GM23338 (cell line): ENCODE results near the gene KLLN. TPM values are rescaled to one million over a fixed set of nuclear protein-coding genes. Genes with fewer than 3 reads are reported as not detected.
A peak's percentile ranks its signal among the peaks of the same experiment; 100 is the strongest.
"Not testable (repeated sequence)": the region's sequence is repeated elsewhere in the genome, so short reads cannot be mapped to it uniquely, and the experiment has no call there.

ENCODE experiments used
- ATAC-seq: fragments of 200-7000 bp; cut with Tn5 transposase; 3 replicates; pipeline ENCODE4 v1.9.1; 2020
- DNase-seq: peaks from one replicate; pipeline ENCODE4 v3.0.0-alpha.2; 2015; ENCODE audit warnings: low spot score
- H2AFZ ChIP-seq: fragments of 200-600 bp; sonication (generic); 2 replicates; pipeline ENCODE4 v1.8.0; 2016; ENCODE audit warnings: antibody characterized with exemption, mild to moderate bottlenecking, moderate library complexity
- H3F3A ChIP-seq: fragments of 200-600 bp; sonication (generic); replicated peaks from 2 replicates; pipeline ENCODE4 v1.8.0; 2017; ENCODE audit warnings: antibody characterized with exemption, mixed run types, low read depth
- H3K27ac ChIP-seq: fragments of 200-600 bp; sonication (generic); 2 replicates; pipeline ENCODE4 v1.6.1; 2016; ENCODE audit warnings: low read depth
- H3K27me3 ChIP-seq: fragments of 200-600 bp; sonication (generic); 2 replicates; pipeline ENCODE4 v1.8.0; 2016; ENCODE audit warnings: mild to moderate bottlenecking, mixed run types, moderate library complexity; ENCODE audit not compliant: insufficient read depth
- H3K36me3 ChIP-seq: fragments of 200-600 bp; sonication (generic); 2 replicates; pipeline ENCODE4 v1.8.0; 2016; ENCODE audit warnings: mild to moderate bottlenecking; ENCODE audit not compliant: insufficient read depth
- H3K4me1 ChIP-seq: fragments of 200-600 bp; sonication (generic); 2 replicates; pipeline ENCODE4 v1.8.0; 2016; ENCODE audit warnings: mild to moderate bottlenecking, moderate library complexity; ENCODE audit not compliant: insufficient read depth
- H3K4me2 ChIP-seq: fragments of 200-600 bp; sonication (generic); 2 replicates; pipeline ENCODE4 v1.7.1; 2017; ENCODE audit warnings: mixed run types
- H3K4me3 ChIP-seq: fragments of 200-600 bp; sonication (generic); 2 replicates; pipeline ENCODE4 v1.6.1; 2016; ENCODE audit warnings: mixed run types
- H3K79me2 ChIP-seq: fragments of 200-600 bp; sonication (generic); replicated peaks from 2 replicates; pipeline ENCODE4 v1.8.0; 2017; ENCODE audit warnings: mild to moderate bottlenecking; ENCODE audit not compliant: insufficient read depth
- H3K9me2 ChIP-seq: fragments of 200-600 bp; sonication (generic); 2 replicates; pipeline ENCODE4 v1.8.0; 2017; ENCODE audit not compliant: insufficient read depth
- H4K20me1 ChIP-seq: fragments of 200-600 bp; sonication (generic); replicated peaks from 2 replicates; pipeline ENCODE4 v1.8.0; 2017; ENCODE audit warnings: mild to moderate bottlenecking; ENCODE audit not compliant: insufficient read depth
- H3K27ac Mint-ChIP-seq: 2 replicates; pipeline ENCODE4 v1.8.0; 2020; ENCODE audit warnings: inconsistent platforms, mild to moderate bottlenecking, moderate library complexity, mixed read lengths
- H3K27me3 Mint-ChIP-seq: 3 replicates; pipeline ENCODE4 v1.8.0; 2022; ENCODE audit warnings: low read depth, mild to moderate bottlenecking, moderate library complexity, mixed read lengths, inconsistent platforms; ENCODE audit not compliant: insufficient read depth, poor library complexity
- H3K36me3 Mint-ChIP-seq: 3 replicates; pipeline ENCODE4 v1.8.0; 2021; ENCODE audit warnings: low read depth, mild to moderate bottlenecking, inconsistent platforms, moderate library complexity, mixed read lengths
- H3K4me1 Mint-ChIP-seq: 3 replicates; pipeline ENCODE4 v1.8.0; 2020; ENCODE audit warnings: mild to moderate bottlenecking, inconsistent platforms, mixed read lengths
- H3K4me3 Mint-ChIP-seq: 3 replicates; pipeline ENCODE4 v1.8.0; 2021; ENCODE audit warnings: moderate library complexity, mild to moderate bottlenecking, inconsistent platforms, mixed read lengths
- H3K9me3 Mint-ChIP-seq: 3 replicates; pipeline ENCODE4 v1.8.0; 2020; ENCODE audit warnings: moderate library complexity, mild to moderate bottlenecking, inconsistent platforms, mixed read lengths
- CREB1 ChIP-seq: fragments of 250-450 bp; sonication (Bioruptor Pico); IDR thresholded peaks from 2 replicates; pipeline ENCODE4 v1.5.0; 2020; ENCODE audit warnings: low read depth, mild to moderate bottlenecking, moderate library complexity
- EZH2 ChIP-seq: fragments of 200-600 bp; sonication (generic); IDR thresholded peaks from one replicate; pipeline ENCODE4 v1.8.0; 2017; ENCODE audit warnings: antibody characterized with exemption, mild to moderate bottlenecking, low read depth; ENCODE audit not compliant: unreplicated experiment
- NANOG ChIP-seq: IDR thresholded peaks from 2 replicates; pipeline ENCODE4 v1.6.1; 2016; ENCODE audit warnings: antibody characterized with exemption, borderline replicate concordance
- POLR2AphosphoS5 ChIP-seq: IDR thresholded peaks from 2 replicates; pipeline ENCODE4 v1.6.1; 2016; ENCODE audit warnings: antibody characterized with exemption, low read depth
- ZNF331 ChIP-seq: fragments of 250-450 bp; sonication (Bioruptor Pico); IDR thresholded peaks from 2 replicates; pipeline ENCODE4 v1.5.0; 2020; ENCODE audit warnings: low read depth, mild to moderate bottlenecking, moderate library complexity
- polyA plus RNA-seq: library from polyadenylated mRNA; unstranded; fragments of >200 nt; fragmentation: Nextera tagmentation; extraction: Ambion mirVana; gene quantifications from 2 replicates; pipeline ENCODE4 v1.2.1, GENCODE V29; 2016
- total RNA-seq: library from RNA; depleted of rRNA; stranded (reverse); fragments of >200 nt; shearing (Covaris generic); gene quantifications from 2 replicates; pipeline ENCODE4 v1.2.3, GENCODE V29; 2014
- TF ChIP-seq, protein P1 (sequence below): IDR thresholded peaks from 2 replicates; pipeline ENCODE4 v1.6.1; 2016; ENCODE audit warnings: antibody characterized with exemption
- TF ChIP-seq, protein P2 (sequence below), 2 experiments: fragments of 200-600 bp in 1 of 2; sonication (generic) in 1 of 2; conservative IDR thresholded peaks; 2 replicates each; pipeline versions ENCODE4 v1.5.1 to v1.6.1; 2016 to 2017; ENCODE audit warnings: antibody characterized with exemption in 2 of 2, low read depth in 2 of 2, mild to moderate bottlenecking in 2 of 2, moderate library complexity in 1 of 2
- TF ChIP-seq, protein P3 (sequence below): fragments of 250-450 bp; sonication (Bioruptor Pico); IDR thresholded peaks from 2 replicates; pipeline ENCODE4 v1.5.0; 2020; ENCODE audit warnings: mild to moderate bottlenecking, moderate library complexity
- TF ChIP-seq, protein P4 (sequence below): IDR thresholded peaks from one replicate; pipeline ENCODE4 v1.6.1; 2018; ENCODE audit warnings: antibody characterized with exemption; ENCODE audit not compliant: unreplicated experiment

Gene KLLN
- total and polyA plus RNA-seq, 2 experiments from 2014 or later = 0.24 to 0.29 TPM

DNA sequence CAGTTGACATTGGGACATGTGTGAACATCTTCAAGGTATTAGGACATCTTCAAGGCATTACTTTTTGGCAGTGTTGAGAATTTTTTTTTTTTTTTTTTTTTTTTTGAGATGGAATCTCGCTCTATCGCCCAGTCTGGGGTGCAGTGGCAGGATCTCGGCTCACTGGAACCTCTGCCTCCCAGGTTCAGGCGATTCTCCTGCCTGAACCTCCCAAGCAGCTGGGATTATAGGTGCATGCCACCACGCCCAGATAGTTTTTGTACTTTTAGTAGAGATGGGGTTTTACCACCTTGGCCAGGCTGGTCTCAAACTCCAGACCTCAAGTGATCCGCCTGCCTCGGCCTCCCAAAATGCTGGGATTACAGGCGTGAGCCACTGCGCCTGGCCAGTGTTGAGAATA lies 5.8 kb upstream of the KLLN start:
- ATAC-seq, DNase-seq, H3K27me3 Mint-ChIP-seq, H3K4me2 ChIP-seq, H3K9me2 ChIP-seq, H3K27ac Mint-ChIP-seq, H3K27ac ChIP-seq, H3K36me3 ChIP-seq, H3K27me3 ChIP-seq, H3K9me3 Mint-ChIP-seq, H3K4me3 ChIP-seq, H3F3A ChIP-seq, H2AFZ ChIP-seq: not testable (repeated sequence)
- peaks cover 16% of the 10 kb centered on the region; the same call in 2 of the 3 replicates for H3K36me3 Mint-ChIP-seq
- peak overlapping the region; percentile 60; the same call in 1 of the 3 replicates for H3K4me3 Mint-ChIP-seq
- peaks cover 28% of the 10 kb centered on the region for H3K4me1 Mint-ChIP-seq
- H4K20me1 ChIP-seq = peaks cover 30% of the 10 kb centered on the region
- peaks cover 100% of the 10 kb centered on the region for H3K79me2 ChIP-seq
- peaks cover 32% of the 10 kb centered on the region for H3K4me1 ChIP-seq

DNA sequence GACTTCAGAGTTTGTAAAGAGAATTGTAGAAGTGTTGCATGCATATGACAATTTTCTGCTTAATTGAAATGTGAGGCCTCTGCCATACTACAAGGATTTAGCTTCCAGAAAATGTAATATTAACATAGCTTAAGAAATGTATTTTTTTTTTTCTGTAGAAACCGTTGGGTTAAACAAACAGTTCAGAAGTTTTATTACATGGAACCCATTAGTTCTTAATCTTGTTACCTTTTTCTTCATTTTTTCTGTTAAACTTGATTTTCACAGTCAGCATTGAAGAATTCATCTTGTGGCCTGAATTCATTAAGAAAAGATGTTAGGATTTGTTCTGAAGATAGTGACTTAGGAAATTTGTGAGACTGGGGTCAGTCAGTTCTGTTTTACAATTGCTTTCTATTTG lies 4.9 kb upstream of the KLLN start:
- Histone ChIP-seq H3F3A (no peaks in the 10 kb centered on the region), H3K79me2 (peaks cover 92% of the 10 kb centered on the region), H3K27me3 (no peaks in the 10 kb centered on the region), H3K4me1 (peaks cover 24% of the 10 kb centered on the region), H3K4me3 (peak overlapping the region; percentile 87), H4K20me1 (peaks cover 30% of the 10 kb centered on the region), H2AFZ (no peak overlapping the region), H3K4me2 (peak overlapping the region; percentile 84), H3K36me3 (no peaks in the 10 kb centered on the region), H3K9me2 (no peaks in the 10 kb centered on the region), H3K27ac (no peak overlapping the region)
- DNase-seq (no peak), ATAC-seq (no peak)
- Mint-ChIP-seq H3K27ac (0 out of 2 replicates have a peak overlapping the region, but pooled peaks have one; percentile 18), H3K4me1 (peaks cover 23% of the 10 kb centered on the region), H3K9me3 (no peaks in the 10 kb centered on the region; the same call in 1 of the 3 replicates), H3K4me3 (peak overlapping the region; percentile 60), H3K27me3 (no peaks in the 10 kb centered on the region), H3K36me3 (peaks cover 16% of the 10 kb centered on the region; the same call in 2 of the 3 replicates)
- TF ChIP-seq NANOG (no peak), POLR2AphosphoS5 (no peak), EZH2 (no peak), ZNF331 (CRISPR knock-in tag) (no peak), CREB1 (CRISPR knock-in tag) (no peak)
- TF ChIP-seq, protein P1, sequence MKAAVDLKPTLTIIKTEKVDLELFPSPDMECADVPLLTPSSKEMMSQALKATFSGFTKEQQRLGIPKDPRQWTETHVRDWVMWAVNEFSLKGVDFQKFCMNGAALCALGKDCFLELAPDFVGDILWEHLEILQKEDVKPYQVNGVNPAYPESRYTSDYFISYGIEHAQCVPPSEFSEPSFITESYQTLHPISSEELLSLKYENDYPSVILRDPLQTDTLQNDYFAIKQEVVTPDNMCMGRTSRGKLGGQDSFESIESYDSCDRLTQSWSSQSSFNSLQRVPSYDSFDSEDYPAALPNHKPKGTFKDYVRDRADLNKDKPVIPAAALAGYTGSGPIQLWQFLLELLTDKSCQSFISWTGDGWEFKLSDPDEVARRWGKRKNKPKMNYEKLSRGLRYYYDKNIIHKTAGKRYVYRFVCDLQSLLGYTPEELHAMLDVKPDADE = no peak
- TF ChIP-seq, protein P2, sequence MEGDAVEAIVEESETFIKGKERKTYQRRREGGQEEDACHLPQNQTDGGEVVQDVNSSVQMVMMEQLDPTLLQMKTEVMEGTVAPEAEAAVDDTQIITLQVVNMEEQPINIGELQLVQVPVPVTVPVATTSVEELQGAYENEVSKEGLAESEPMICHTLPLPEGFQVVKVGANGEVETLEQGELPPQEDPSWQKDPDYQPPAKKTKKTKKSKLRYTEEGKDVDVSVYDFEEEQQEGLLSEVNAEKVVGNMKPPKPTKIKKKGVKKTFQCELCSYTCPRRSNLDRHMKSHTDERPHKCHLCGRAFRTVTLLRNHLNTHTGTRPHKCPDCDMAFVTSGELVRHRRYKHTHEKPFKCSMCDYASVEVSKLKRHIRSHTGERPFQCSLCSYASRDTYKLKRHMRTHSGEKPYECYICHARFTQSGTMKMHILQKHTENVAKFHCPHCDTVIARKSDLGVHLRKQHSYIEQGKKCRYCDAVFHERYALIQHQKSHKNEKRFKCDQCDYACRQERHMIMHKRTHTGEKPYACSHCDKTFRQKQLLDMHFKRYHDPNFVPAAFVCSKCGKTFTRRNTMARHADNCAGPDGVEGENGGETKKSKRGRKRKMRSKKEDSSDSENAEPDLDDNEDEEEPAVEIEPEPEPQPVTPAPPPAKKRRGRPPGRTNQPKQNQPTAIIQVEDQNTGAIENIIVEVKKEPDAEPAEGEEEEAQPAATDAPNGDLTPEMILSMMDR (conservative IDR thresholded peaks at IDR 0.05; ENCODE audit: low read depth in 2 of 2) = no peak
- TF ChIP-seq, protein P3, sequence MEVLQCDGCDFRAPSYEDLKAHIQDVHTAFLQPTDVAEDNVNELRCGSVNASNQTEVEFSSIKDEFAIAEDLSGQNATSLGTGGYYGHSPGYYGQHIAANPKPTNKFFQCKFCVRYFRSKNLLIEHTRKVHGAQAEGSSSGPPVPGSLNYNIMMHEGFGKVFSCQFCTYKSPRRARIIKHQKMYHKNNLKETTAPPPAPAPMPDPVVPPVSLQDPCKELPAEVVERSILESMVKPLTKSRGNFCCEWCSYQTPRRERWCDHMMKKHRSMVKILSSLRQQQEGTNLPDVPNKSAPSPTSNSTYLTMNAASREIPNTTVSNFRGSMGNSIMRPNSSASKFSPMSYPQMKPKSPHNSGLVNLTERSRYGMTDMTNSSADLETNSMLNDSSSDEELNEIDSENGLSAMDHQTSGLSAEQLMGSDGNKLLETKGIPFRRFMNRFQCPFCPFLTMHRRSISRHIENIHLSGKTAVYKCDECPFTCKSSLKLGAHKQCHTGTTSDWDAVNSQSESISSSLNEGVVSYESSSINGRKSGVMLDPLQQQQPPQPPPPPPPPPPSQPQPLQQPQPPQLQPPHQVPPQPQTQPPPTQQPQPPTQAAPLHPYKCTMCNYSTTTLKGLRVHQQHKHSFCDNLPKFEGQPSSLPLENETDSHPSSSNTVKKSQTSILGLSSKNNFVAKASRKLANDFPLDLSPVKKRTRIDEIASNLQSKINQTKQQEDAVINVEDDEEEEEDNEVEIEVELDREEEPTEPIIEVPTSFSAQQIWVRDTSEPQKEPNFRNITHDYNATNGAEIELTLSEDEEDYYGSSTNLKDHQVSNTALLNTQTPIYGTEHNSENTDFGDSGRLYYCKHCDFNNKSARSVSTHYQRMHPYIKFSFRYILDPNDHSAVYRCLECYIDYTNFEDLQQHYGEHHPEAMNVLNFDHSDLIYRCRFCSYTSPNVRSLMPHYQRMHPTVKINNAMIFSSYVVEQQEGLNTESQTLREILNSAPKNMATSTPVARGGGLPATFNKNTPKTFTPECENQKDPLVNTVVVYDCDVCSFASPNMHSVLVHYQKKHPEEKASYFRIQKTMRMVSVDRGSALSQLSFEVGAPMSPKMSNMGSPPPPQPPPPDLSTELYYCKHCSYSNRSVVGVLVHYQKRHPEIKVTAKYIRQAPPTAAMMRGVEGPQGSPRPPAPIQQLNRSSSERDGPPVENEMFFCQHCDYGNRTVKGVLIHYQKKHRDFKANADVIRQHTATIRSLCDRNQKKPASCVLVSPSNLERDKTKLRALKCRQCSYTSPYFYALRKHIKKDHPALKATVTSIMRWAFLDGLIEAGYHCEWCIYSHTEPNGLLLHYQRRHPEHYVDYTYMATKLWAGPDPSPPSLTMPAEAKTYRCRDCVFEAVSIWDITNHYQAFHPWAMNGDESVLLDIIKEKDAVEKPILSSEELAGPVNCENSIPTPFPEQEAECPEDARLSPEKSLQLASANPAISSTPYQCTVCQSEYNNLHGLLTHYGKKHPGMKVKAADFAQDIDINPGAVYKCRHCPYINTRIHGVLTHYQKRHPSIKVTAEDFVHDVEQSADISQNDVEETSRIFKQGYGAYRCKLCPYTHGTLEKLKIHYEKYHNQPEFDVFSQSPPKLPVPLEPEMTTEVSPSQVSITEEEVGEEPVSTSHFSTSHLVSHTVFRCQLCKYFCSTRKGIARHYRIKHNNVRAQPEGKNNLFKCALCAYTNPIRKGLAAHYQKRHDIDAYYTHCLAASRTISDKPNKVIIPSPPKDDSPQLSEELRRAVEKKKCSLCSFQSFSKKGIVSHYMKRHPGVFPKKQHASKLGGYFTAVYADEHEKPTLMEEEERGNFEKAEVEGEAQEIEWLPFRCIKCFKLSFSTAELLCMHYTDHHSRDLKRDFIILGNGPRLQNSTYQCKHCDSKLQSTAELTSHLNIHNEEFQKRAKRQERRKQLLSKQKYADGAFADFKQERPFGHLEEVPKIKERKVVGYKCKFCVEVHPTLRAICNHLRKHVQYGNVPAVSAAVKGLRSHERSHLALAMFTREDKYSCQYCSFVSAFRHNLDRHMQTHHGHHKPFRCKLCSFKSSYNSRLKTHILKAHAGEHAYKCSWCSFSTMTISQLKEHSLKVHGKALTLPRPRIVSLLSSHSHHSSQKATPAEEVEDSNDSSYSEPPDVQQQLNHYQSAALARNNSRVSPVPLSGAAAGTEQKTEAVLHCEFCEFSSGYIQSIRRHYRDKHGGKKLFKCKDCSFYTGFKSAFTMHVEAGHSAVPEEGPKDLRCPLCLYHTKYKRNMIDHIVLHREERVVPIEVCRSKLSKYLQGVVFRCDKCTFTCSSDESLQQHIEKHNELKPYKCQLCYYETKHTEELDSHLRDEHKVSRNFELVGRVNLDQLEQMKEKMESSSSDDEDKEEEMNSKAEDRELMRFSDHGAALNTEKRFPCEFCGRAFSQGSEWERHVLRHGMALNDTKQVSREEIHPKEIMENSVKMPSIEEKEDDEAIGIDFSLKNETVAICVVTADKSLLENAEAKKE (CRISPR knock-in tag) = no peak
- TF ChIP-seq, protein P4, sequence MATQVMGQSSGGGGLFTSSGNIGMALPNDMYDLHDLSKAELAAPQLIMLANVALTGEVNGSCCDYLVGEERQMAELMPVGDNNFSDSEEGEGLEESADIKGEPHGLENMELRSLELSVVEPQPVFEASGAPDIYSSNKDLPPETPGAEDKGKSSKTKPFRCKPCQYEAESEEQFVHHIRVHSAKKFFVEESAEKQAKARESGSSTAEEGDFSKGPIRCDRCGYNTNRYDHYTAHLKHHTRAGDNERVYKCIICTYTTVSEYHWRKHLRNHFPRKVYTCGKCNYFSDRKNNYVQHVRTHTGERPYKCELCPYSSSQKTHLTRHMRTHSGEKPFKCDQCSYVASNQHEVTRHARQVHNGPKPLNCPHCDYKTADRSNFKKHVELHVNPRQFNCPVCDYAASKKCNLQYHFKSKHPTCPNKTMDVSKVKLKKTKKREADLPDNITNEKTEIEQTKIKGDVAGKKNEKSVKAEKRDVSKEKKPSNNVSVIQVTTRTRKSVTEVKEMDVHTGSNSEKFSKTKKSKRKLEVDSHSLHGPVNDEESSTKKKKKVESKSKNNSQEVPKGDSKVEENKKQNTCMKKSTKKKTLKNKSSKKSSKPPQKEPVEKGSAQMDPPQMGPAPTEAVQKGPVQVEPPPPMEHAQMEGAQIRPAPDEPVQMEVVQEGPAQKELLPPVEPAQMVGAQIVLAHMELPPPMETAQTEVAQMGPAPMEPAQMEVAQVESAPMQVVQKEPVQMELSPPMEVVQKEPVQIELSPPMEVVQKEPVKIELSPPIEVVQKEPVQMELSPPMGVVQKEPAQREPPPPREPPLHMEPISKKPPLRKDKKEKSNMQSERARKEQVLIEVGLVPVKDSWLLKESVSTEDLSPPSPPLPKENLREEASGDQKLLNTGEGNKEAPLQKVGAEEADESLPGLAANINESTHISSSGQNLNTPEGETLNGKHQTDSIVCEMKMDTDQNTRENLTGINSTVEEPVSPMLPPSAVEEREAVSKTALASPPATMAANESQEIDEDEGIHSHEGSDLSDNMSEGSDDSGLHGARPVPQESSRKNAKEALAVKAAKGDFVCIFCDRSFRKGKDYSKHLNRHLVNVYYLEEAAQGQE = no peak
